T-helper 9 cell (primary cell): Measurements from ENCODE around the gene KCP.
A peak's percentile ranks its signal among the peaks of the same experiment; 100 is the strongest.

Source experiments
- DNase-seq: peaks from one replicate; pipeline ENCODE4 v3.0.0-alpha.2; 2020

Gene KCP

DNA sequence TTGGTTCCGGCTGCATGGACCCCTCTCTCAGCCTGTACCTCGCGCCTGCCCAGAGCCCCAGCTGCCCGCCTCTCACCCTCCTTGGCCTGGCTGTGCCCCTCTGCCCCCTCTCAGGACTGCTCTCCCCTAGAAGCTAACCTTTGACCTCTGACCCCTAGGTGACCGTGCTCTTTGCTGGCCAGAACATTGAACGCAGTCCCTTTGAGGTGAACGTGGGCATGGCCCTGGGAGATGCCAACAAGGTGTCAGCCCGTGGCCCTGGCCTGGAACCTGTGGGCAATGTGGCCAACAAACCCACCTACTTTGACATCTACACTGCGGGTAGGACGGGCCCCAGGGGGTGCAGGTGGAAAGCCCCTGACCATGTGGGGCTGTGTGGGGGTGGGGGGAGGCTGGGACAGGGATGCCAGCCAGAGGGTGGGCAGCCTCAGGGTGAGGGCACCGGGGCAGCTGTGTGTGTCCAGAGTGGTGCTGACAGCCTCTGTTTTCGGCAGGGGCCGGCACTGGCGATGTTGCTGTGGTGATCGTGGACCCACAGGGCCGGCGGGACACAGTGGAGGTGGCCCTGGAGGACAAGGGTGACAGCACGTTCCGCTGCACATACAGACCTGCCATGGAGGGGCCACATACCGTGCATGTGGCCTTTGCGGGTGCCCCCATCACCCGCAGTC, 72.3 kb downstream of the KCP start:
- DNase-seq: no peak

DNA sequence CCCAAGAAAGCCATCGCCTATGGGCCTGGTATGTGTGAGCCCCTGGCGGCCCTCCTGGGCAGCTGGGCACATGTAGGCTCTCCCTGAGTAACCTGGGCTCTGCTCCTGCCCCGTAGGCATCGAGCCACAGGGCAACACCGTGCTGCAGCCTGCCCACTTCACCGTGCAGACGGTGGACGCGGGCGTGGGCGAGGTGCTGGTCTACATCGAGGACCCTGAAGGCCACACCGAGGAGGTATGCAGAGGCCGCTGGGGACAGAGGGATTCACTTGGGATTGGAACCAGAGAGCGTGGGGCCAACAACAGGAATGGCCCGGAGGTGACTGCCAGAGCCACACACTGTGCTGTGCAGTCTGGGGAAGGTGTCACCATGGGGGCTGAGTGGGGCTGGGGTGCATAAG, 73.0 kb downstream of the KCP start:
- DNase-seq: no peak

DNA sequence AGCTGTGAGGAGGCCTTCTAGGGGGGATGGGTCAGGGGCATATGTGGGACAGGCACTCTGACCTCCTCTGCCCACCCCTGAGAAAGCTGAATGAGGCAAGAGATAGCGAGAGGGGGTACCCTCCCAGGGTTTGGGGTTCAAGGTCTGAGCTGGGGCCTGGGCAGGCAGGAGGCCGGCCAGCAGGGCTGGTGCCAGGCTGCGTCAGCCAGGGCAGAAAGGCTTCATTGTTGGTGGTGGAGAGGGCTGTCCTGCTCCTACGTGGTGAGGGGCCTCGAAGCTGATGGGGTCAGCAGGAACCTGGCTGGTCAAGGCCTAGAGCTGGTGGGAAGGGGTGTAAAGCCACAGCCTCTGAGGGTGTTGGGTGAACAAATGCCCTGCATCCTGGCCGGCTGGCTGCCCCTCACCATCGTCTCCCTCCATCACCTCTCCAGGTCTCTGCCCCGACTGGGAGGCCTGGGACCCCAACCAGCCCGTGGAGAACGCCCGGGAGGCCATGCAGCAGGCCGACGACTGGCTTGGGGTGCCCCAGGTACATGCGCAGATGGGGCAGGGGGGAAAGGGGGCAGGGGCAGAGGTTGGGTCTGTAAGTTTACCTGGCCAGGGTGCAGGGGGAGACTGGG, 73.7 kb downstream of the KCP start:
- no peak for DNase-seq

DNA sequence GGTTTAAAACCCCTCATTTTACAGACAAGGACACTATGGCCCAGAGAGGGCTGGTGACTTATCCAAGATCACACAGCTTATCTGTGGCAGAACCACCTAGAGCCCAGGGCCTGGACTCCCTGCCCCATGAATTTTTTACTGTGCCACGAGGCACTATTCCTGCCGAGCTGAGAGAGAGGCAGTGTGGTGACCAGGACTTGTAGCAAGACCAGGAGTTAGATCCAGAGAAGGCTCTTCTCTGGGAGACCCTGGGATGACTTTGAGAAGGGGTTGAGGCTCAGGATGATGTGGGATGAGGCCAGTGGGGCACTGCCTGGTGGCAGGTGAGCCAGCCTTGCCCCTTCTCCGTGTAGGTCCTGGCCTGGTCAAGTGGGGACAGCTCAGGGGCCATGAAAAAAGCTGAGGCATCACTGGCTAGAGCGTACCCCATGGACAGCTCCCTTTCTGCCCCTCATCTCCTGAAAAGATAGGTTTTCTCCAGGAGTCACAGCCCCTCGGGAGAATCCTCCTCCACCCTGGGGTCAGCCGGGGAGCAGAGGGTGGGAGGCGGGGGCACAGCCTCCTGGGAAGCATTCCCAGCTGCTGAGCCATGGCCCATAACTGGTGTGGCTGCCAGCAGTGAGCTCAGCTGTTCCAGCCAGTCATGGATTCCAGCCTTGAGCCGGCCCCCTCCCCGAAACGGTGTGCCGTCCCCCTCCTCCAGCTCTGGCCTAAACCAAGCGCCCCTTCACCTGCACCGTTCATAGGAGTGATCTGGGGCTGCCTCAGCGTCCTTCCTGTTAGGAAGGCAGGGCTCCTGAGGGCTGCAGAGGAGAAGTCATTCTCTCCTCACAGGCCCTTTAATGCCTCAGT, 74.5 kb downstream of the KCP start:
- DNase-seq: no peak

DNA sequence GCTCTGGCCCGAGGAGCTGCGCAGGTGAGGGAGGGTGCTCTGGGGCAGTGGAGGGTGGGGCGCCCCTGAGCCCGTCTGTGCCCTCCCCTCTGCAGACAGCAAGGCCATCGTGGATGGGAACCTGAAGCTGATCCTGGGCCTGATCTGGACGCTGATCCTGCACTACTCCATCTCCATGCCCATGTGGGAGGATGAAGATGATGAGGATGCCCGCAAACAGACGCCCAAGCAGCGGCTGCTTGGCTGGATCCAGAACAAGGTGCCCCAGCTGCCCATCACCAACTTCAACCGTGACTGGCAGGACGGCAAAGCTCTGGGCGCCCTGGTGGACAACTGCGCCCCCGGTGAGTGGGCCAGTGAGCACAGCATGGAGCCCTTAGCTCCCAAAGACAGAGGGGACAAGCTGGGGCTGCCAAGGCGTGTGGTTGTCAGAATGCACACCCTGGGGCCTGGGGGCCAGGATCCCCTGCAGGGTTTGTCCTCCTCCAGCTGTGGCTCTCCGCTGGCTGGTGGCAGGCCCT, 75.2 kb downstream of the KCP start:
- no peak for DNase-seq

DNA sequence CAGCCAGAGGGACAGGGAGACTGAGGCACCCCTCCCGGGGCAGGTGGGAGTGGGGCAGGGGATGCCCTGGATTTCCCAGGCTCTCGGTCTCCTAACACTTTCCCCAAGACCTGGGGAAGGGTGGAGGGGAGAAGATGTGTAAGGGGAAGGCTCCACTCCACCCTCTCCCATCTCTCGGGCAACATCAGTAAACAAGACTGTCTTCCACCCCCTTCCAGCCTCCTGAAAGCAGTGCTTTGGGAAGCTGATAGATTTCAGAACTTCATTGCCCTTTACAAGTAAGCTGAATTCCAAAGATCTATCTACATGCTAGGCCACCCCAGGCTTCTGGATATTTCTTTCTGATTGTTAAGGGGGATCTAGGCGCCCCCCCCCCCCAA, 76.6 kb downstream of the KCP start:
- no peak for DNase-seq

DNA sequence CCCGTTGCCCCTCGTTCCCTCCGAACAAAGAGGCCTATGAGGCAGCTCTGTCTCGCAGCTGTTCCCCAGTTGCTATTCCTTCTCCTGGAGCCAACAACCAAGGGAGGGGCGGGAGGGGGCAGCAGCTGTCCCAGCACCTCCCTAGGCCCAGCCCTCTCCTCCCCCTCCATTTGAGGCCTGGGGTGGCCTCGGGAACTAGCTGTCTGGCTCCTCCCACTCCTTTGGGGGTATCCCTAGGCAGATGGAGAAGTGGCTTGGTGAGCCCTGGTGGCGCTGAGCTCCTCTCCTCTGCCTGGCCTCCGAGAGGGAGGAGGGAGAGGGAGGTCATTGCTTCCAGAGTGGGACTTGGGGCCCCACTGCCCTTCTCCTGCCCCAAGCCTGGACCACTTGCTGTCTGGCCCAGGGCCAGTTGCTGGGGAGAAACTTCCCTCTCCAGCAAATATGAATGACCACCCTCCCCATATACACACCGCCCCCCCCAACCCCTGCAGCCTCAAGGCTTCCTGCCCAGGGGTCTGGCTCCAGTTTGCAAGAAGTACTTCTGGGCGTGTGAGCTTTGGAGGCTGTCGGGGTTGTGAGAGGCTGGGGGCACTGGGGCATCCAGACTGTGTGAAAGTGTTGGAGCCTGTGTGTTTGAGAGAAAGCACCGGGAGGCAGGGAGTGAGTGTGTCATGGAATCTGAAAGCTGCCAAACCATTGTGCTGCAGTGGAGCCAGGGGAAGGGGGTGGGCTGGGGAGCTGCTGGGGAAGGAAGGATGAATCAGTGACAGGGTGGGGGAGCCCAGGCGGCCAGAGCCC, 77.2 kb downstream of the KCP start:
- DNase-seq: no peak

DNA sequence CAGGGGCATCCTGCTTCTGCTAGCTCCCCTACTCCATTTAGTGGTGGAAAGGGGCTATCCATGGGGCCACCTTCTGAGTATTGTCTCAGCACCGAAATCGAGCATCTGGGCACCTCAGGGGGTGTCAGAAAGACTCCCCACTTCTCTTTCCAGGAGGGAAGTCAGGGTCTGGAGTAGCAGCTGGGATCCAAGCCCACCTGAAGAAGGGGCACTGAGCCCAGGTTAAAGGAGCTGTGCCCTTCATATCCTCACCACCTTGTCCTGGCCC, 77.7 kb downstream of the KCP start:
- DNase-seq: no peak

DNA sequence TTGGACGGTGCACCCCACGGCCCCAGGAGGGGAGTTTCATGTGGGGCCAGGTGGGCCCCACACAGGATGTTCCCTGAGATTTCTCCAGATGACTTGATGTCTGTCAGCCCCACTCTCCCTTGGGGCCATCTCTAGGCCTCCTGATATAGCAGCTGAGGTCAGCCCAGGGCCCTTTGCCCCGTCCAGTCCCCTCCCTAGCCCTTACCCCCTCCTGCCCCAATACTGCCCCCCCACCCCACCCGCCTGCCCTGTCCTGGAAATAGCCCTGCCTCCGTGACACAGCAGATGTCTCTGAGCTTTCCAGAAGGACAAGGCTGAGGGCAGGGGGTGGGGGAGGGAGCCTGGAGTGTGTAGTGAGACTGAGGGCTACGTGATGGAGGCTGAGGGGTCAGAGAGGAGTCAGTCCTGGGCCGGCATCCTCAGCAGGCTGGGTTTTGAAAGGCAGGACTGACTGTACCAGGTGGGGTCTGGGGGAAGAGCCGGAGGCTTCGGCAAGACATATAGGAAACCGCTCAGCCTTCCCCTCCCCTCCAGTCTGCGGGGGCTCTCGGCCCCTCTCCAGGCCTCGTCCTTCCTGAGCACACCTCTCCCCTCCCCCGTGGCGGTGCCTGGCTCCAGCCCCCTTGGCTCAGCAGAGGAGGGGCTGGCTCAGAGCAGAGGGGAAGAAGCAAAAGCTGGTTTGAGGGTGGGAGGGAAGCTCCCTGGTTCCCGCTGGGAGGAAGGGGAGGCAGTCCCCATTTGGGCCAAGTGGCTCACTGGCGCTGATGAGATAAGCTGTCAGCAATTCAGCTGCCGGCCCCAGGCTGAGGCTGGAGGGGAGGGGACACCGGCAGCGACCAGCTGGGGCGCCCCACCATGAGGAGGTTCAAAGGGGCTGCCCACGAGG, 78.3 kb downstream of the KCP start:
- no peak for DNase-seq

DNA sequence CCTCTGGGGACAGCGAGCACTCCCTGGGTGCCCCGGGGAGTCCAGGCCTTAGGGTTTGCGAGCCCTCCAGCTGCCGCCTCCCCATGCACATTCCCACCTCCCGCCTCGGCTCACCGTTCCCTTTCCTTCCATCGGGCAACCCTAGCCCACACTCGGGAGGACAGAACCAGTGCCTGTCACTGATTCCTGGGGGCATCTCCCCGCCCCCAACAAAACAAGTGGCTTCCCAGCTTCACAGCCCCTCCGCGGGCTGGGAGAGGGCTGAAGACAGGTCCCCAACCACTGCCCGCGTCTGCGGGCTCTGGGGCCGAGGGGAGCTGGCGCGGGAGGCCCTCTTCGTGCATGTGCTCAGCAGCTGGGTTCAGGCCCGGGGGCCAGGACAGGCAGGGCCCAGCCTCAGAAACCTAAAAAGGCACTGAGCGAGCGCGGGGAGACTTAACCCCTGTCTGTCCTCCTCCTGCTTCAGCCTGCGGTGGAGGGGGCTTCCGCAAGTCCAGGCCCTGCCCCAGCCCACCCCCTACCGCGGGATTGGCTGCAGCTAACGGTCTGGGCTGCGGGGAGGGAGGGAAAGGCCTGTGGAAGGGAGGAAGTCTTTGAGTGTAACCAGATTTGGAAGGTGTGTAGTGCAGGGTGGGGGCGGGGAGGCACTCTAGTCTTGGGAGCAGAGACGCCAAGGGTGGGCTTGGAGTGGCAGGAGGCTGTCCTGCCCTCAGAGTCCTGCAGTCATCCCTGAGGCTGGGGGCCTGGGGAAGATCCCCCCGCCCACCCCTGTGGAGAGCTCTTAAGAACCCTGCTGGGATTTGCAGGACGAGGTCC, 79.1 kb downstream of the KCP start:
- DNase-seq: no peak

DNA sequence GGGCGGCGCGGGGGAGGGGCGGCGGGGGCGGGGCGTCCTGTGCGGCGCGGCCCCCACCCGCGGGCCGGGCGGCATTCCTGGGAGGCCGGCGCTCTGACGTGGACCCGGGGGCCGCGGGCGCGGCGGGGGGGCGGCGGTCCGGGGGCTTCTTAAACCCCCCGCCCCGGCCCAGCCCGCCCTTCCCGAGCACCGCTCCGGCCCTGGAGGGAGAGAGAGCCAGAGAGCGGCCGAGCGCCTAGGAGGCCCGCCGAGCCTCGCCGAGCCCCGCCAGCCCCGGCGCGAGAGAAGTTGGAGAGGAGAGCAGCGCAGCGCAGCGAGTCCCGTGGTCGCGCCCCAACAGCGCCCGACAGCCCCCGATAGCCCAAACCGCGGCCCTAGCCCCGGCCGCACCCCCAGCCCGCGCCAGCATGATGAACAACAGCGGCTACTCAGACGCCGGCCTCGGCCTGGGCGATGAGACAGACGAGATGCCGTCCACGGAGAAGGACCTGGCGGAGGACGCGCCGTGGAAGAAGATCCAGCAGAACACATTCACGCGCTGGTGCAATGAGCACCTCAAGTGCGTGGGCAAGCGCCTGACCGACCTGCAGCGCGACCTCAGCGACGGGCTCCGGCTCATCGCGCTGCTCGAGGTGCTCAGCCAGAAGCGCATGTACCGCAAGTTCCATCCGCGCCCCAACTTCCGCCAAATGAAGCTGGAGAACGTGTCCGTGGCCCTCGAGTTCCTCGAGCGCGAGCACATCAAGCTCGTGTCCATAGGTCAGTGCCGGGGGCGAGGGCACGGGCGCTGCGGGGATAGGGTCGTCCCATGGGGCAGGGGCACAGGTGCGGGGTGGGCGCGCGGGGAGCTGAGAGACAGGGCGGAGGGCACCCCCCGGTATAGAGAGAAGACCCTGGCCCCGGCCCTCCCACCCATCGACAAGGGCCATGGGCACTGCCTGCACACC, 80.0 kb downstream of the KCP start, which contains the start of gene FLNC:
FLNC (plus strand) TSS at position 176 of the 947 bp plus-strand sequence; CDS start at position 408, 232 bp downstream.
- peak; percentile 19 for DNase-seq

DNA sequence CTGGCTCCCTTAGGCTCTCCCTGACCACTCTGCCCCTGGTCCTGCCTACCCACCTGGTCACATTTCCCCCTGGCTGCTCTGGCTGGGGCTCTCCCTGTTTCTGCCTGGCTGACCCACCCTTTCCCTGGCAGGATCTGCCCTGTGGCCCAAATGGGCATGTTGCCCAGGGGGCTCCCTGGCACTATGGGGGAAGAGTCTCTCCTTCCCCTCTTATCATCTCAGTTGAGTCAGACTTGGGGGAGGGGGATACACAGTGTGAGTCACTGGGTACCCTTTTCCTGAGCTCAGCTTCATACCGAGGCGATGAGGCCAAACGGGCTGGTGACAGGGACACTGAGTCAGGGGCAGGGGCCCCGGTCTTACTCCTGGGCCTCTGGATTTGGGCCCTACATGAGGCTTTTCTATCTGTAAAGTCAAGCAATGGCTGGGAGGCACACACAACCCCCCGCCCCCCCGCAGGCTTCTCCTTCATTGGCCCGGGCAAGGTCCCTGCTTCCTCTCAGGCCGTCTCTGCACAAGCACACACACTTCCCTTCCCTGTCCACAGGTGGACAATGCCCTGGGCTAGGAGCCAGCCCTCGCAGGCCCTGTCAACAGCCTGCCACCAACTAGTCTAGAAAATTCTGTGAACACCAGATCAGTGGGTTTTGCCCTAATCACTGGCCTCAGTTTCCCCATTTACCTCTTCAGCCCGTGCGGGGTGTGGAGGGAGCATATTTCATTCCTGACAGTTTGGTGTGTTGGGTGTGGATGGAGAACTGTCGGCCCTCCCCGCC, 80.9 kb downstream of the KCP start:
- DNase-seq: no peak

DNA sequence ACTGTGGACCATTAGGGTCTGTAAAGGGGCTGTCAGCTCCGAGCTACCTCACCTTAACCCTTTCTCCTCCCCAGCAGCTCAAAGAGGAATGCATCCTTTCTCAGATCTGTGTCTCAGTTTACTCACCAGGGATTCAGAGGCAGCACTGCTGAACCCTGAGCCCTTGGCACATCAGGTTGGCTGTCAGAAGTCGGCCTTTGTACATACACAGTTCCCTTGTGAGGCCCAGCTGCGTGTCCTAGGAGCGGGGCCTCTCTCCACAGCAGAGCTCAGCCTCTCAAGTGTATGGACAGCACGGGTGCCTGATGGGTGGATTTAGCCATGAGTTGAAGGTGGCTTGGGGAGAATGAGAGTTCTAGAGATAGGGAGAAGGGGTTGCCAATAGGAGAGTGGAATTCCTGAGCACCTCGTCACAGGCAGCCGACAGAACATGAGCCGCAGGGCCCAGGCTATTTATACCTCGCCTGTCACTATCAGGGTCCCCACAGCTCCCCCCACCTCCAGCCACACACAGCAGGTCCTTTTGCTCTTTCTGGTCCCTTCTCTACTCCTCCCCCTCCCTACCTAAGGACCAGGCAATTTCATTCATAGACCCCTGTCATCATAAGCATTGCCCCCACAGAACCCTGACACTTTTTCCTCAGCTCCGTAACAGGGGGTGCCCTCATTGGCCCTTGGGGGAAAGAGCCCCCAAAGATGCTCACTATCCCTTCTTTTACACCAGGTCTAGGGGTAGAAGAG, 82.4 kb downstream of the KCP start:
- DNase-seq: no peak

DNA sequence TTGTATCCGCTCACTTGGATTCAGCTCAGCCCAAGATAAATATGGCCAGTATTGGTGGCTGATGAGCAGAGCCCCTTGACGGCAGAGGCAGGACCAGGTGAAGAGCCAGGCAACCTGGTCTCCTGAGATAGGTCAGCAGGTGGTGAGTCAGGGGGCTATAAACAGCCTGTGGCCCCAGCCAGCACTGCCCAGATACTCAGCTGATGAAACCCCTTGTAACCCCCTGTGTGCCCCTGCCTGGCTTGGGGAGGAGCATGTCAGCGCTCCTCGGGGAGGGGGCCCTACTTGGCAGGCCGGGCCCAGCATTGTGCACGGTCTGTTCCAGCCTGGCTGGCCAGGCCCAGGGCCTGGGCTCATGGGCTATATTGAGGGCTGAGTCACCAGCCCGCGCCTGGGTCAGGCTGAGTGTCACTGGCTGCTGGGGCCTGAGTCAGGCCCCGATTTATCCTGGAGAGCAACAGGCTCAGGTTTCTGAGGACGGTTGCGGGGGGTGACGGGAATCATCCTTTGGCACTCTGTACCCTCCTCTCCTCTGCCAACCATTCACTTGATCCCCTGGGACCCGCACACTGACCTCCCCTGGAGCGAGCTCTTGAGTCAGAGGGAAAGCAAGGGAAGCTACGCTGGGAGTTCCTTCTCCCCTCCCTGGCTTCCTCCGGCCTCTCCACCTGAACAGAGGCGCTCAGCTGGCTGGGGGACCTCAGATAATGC, 83.1 kb downstream of the KCP start:
- DNase-seq: no peak

DNA sequence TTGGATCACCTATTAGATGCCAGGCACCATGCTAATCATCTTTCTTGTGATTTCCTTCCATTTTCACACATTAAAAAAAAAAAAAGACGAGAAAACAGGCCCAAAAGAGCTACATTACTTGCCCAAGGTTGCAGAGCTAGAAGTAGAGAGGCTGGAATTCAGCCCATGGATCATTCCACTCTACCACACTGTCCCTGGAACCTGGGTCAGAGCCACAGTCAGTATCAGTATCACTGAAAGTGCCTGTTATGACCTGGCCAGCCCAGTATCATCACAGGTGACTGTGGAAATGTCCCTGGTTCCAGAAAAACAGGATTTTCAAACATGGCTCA, 83.6 kb downstream of the KCP start:
- DNase-seq: no peak
